ENCODE measurements around the gene IL37. TPM values are rescaled to one million over a fixed set of nuclear protein-coding genes. Genes with fewer than 3 reads are reported as not detected.

The IL37 gene
- total and polyA plus RNA-seq, 2 donors (not counting 3 experiments of a cell fraction or from before 2014, with no cell fraction given), result not detected

- Histone ChIP-seq H3K79me2 (ENCODE audit: control insufficient read depth, insufficient read depth, low read length) (no peaks in the 10 kb centered on the region), H2AFZ (ENCODE audit: low read depth, low read length) (no peak overlapping the region), H3K9me3 (replicated peaks; ENCODE audit: control insufficient read depth, insufficient read depth, low read length) (no peaks in the 10 kb centered on the region), H3K4me1 (ENCODE audit: control insufficient read depth, extremely low read depth, insufficient read depth, low read length) (no peaks in the 10 kb centered on the region), H4K20me1 (replicated peaks; ENCODE audit: control insufficient read depth, extremely low read depth, insufficient read depth, low read length) (no peaks in the 10 kb centered on the region), H3K36me3 (ENCODE audit: control insufficient read depth in 2 of 2, extremely low read depth in 1 of 2, insufficient read depth in 2 of 2, low read length in 2 of 2) (no peaks in the 10 kb centered on the region), H3K27me3 (ENCODE audit: control insufficient read depth in 2 of 2, insufficient read depth in 2 of 2, low read length in 2 of 2) (peaks cover 10 to 13% of the 10 kb centered on the region in 2 experiments), H3K9me1 (replicated peaks; ENCODE audit: control insufficient read depth, extremely low read depth, insufficient read depth, low read length) (no peaks in the 10 kb centered on the region), H3K27ac (ENCODE audit: insufficient read depth, low read depth, low read length) (no peak overlapping the region), H3K4me2 (ENCODE audit: insufficient read depth, low read length) (no peak overlapping the region), H3K4me3 (replicated peaks in 1 of 3; ENCODE audit: insufficient read depth in 1 of 3, low read depth in 1 of 3, low read length in 3 of 3) (no peak overlapping the region), H3K9ac (replicated peaks; ENCODE audit: extremely low read depth, insufficient read depth, low read length) (no peak overlapping the region)
- no peak for FAIRE-seq
- no TSS peak for BruUV-seq (replicated peaks)
- dilution Hi-C loops (cut with MboI; ENCODE audit: extremely low pct_ligation_motif_present, low sequenced_read_pairs), result no loop called here
- no peak for TF ChIP-seq FOS (IDR thresholded peaks at IDR 0.05; ENCODE audit: borderline replicate concordance, insufficient read depth, low read length)
- no peak for TF ChIP-seq JUN (IDR thresholded peaks at IDR 0.05; ENCODE audit: borderline replicate concordance, insufficient read depth, insufficient read length, low read depth)
- TF ChIP-seq MAX (IDR thresholded peaks at IDR 0.05; ENCODE audit: insufficient read depth, insufficient read length), result no peak
- no peak for TF ChIP-seq MYC (IDR thresholded peaks at IDR 0.05; ENCODE audit: low read depth, low read length)
- TF ChIP-seq EZH2 (IDR thresholded peaks at IDR 0.05; ENCODE audit: borderline replicate concordance, low read depth, low read length, severe bottlenecking), result no peak
- TF ChIP-seq CTCF (IDR thresholded peaks at IDR 0.05; ENCODE audit: extremely low read depth in 1 of 2, insufficient read depth in 1 of 2, low read depth in 1 of 2, low read length in 2 of 2), result no peak
- no peak for TF ChIP-seq POLR2AphosphoS5 (IDR thresholded peaks at IDR 0.05; ENCODE audit: insufficient read depth, low read depth, low read length)
- TF ChIP-seq POLR2A (IDR thresholded peaks at IDR 0.05; ENCODE audit: low read depth, low read length), result no peak
- no peak for TF ChIP-seq GATA2 (IDR thresholded peaks at IDR 0.05; ENCODE audit: insufficient read depth, insufficient read length, low read depth, low read length)
- ChIA-PET POLR2A (no interaction called here), CTCF (no interaction called here)
- intact Hi-C loops (cut with micrococcal nuclease), result no loop called here
- DNase-seq (ENCODE audit: low read depth, low spot score), result no peak
These were observed 19.6 kb upstream of the IL37 start for GRCh38 chr2:112891385-112891831.

Data from endothelial cell of umbilical vein (primary cell).